Stimulated activated CD4-positive, alpha-beta T cell treated with anti-CD3 and anti-CD28 coated beads, TNF-alpha, amount 100 ng/mL, for 1 hour (primary cell): ENCODE data around the gene RNF220.

ENCODE experiments used
- DNase-seq, 3 donors: peaks; one replicate each; pipeline ENCODE4 v3.0.0-alpha.2; 2020; ENCODE audit warnings: low read depth in 3 of 3, low spot score in 1 of 3

The RNF220 gene

DNA sequence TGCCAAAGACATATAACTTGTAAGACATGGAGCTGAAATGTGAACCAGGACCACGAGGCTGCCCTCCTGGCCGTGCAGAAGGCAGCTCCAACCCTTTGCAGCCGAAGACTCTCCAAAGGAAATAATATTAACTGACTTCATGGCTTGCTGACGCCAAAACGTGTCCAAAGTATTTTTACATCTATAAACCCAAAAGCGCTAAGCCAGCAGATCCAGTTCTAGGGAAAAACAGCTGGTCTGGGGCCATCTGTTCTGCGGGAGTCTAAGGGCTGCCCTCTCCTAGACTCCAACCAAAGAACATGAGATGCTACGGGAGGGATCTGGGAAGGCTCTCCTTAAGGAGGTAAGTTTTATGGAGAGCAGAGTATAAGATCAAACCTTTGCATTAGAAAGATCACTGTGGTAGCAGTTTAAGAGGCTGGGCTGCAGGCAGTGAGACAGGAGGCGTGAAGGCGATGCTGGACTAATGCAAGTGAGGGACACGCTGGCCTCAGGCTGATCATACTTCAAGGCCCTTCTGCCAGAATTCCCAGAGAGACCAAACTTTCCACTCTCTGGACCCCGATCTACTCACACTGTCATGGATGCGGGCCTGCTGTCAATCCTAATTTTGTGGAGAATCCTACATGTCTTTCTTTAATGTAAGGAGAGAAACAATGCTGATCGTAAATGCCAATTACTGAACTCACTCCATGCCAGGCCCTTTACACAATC is 268.1 kb downstream of the RNF220 start:
- DNase-seq: no peak

DNA sequence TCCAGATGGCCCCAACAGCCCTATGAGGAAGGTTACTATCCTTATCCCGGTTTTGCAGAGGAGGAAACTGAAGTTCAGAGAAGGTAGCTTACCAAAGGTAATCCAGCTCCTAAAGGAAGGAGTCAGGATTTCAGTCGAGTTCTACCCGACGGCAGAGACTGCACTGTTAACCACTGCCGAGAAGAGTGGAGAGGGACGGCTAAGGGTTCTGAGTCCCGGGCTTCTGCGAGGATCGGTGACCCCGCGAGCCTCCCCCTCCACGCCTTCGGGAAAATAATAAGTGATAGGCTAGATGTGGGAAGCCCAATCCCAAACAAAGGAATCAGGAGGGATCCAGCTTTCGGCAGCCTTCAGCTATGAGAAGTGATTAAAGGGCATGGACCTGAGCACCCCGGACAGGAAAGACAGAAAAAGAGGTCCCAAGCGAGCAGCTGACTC is 268.6 kb downstream of the RNF220 start:
- DNase-seq: no peak

GRCh38 chr1:44674113-44675000 is 269.3 kb downstream of the RNF220 start, which contains the start of the genes ARMH1 and TMEM53:
Gene ARMH1, plus strand, starts transcription at chr1:44674714. Its CDS starts 14,984 bp downstream, at chr1:44689698.
Gene TMEM53, minus strand, starts transcription at chr1:44674481. Its CDS starts 90 bp downstream, at chr1:44674391.
- DNase-seq: peak; percentile 88 to 91 (median 89)

DNA sequence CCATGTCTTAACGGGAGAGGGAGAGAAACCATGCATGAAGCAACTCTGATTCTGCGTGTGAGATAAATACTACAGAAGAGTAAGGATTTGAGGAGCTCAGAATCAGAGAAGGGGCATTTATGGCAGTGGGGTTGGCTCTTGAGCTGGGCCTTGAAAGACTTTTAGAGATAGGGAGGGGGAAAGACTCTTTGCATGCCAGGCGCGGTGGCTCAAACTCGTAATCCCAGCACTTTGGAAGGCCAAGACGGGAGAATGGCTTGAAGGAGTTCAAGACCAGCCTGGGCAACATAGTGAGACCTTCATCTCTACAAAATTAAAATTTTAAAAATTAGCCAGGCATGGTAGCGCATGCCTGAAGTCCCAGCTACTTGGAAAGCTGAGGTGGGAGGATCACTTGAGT is 270.1 kb downstream of the RNF220 start:
- DNase-seq: no peak

GRCh38 chr1:44676484-44677200 is 271.6 kb downstream of the RNF220 start:
- DNase-seq: no peak

DNA sequence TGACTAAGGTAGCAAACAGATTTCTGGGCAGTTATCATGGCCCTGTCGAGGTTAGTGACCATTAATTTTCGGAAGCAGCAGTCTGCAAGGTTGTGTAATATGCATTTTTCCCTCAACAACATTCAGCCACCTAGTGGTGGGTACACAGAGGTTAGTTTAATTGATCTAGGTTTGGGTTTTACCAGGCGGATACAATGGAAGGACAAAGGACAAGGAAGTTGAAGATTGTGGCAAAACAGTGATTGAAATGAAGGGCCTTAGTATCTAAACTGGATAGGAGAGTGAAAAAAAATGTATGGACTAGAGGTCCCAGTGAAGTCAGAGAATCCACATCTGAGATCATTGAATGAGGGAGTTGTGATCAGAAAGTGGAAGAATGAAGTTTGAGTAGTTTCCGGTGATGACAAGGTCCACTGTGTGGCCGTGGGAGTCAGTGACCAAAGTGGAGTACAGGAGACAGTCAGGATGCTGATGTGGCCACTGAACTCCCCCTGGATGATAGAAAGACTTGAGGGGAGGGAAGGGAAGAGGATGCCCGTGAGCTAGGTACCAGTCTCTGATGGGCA is 272.2 kb downstream of the RNF220 start:
- DNase-seq: no peak

- no peak for DNase-seq
Measured at GRCh38 chr1:44678120-44678519, 273.1 kb downstream of the RNF220 start.

DNA sequence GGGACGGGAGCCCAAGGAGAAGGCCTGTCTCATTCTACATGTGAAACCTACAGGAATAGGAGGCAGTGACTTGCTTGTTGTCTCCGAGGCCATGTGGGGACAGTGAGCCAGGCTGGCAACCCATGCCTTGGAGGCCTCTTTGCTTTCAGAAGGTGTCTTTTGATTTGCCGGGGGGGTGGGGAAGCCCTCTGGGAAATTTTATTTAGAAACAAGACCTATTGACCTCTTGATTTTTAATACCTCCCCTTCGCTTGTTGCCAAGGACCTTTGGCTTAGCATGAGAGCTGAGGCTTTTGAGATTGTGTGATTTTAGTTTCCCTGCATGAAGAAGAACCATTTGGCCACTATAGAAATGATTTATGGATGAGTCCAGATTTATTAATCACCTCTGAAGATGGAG is 273.6 kb downstream of the RNF220 start:
- DNase-seq: no peak

- no peak for DNase-seq
Measured at GRCh38 chr1:44679468-44679867, 274.4 kb downstream of the RNF220 start.

DNA sequence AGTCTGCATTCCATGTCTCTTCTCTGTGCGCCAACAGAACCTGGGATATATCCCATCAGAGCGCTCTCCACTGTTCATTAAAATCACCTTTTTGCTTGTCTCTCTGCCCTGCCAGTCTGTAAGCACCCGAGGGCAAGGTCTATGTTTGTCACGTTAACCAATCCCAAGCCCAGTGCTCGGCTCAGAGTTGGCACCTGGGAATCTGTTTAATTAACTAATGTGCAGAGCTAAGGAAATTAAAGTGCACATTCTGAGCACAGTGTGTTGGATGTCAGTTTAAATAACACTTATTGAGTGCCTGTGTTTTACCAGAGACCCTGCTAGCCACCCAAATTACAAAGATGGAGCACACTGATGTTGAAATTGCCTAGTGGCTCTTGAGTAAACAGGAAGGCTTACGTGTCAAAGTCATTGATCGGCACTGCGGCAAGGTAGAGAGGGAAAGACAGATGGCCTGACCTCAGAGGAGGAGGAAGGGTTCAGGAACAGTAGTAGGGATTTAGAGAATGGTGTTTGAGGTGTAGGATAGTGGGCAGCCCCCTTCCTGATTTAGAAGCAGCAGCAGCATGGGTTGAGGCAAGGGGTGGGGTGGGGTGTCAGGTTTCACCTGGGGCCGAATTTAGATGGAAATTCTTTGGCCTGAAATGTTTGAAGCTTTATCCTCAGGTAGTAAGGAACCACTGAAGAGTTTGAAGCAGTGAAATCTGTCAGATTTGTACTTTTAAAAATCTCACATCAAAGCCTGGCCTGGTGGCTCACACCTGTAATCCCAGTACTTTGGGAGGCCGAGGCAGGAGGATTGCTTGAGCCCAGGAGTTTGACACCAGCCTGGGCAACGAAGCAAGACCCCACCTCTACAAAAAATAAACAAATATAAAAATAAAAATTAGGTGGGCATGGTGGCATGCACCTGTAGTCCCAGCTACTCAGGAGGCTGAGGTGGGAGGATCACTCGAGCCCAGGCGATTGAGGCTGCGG is 277.1 kb downstream of the RNF220 start:
- no peak for DNase-seq

GRCh38 chr1:44682883-44683265 is 277.8 kb downstream of the RNF220 start:
- no peak for DNase-seq

DNA sequence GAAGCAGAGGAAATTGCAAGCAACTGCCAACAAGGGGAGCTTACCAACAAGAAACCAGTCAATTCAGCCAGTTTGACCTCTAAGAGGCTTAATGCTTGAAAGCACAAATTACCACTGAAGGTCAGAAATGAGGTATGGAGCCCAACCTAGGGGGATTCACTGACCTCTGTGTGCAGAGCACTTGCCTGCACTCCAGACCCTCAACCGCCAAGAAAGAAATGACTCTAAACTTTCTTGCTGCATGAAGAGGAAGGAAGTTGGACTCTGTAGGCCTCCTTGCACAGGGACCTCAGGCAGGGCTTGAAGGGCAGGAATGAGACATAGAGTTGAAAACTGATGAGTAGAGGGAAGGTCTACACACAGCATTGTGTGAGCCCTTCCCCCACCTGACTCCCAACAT is 279.5 kb downstream of the RNF220 start:
- no peak for DNase-seq

DNA sequence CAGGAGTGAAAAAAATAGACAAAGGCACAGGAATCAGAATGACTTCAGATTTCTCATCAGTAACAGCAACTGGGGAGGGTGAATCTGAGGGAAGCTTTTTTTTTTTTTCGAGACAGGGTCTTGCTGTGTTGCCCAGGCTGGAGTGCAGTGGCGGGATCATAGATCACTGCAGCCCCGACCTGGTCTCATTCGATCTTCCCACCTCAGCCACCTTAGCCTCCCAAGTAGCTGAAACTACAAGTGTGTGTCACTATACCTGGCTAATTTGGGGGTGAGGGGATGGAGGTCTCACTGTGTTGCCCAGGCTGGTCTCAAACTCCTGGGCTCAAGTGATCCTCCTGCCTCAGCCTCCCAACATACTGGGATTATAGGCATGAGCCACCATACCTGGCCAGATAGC is 280.2 kb downstream of the RNF220 start:
- DNase-seq: no peak

DNA sequence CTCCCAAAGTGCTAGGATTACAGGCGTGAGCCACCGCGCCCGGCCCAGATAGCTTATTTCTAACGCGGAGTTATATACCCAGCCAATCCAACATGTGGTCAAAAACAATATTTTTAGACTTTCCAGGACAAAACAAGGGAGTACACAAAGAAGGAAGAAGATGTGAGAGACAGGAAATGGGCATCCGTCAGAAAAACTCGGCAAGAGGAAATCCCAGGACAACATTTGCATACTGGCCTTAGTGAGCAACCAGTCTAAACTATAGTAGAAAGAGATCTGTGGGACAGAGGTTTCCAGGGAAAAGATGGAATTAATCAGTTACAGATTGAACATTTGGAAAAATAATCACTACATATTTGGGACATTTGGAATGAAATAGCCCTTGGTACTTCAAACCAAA is 280.8 kb downstream of the RNF220 start:
- DNase-seq: no peak

DNA sequence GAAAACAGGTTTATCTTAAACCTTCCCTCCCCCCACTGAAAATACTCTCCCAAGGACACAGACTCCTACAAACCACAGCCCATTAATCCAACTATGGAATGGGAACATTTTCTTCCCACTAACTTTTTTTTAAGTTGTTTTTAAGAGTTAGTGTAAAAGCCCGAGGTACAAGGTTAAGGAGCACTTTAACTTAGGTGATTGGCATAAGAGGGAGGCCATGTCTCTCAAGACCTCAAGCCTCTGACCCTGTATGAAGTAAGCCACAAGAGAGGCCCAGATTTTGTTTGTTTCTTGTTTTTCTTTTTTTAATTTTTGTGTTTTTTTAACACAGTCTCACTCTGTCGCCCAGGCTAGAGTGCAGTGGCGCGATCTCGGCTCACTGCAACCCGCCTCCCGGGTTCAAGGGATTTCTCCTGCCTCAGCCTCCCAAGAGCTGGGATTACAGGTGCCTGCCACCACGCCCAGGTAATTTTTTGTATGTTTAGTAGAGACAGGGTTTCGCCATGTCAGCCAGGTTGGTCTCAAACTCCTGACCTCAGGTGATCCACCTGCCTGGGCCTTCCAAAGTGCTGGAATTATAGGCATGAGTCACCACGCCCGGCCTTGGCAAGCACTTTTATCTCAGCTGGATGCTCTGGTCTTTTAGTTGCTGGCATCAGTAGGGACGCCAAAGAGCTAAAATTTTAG is 283.8 kb downstream of the RNF220 start:
- DNase-seq: no peak

- no peak for DNase-seq
Measured at GRCh38 chr1:44689447-44689765, 284.4 kb downstream of the RNF220 start.

DNA sequence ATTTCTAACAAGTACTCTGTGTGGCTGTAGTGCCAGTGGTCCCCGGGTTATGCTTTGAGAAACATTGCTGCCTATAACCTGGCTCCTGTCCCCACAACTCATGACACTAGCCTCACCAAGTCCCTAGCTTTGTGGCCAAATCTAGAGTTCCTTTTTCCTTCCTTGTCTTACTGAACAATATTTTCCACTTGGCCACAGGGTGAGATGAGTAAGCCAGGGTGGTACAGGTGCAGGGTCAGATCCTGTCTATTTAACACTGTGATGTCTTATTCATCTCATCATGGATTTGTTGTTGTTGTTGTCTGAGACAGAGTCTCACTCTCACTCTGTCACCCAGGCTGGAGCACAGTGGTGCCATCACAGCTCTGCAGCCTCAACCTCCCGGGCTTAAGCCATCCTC is 288.1 kb downstream of the RNF220 start:
- no peak for DNase-seq

- no peak for DNase-seq
Measured at GRCh38 chr1:44693900-44694299, 288.8 kb downstream of the RNF220 start.

- DNase-seq: no peak
Measured at GRCh38 chr1:44694863-44695478, 289.9 kb downstream of the RNF220 start.
